T47D (cell line): ENCODE measurements around the gene NEK6.
A peak's percentile ranks its signal among the peaks of the same experiment; 100 is the strongest.

Experiments
- DNase-seq, 2 experiments: peaks; one replicate each; pipeline versions ENCODE4 v3.0.0 to v3.0.0-alpha.2; 2011 to 2012; ENCODE audit warnings: low read depth in 1 of 2, low spot score in 1 of 2
- JUND ChIP-seq: IDR thresholded peaks from 2 replicates; pipeline ENCODE4 v1.6.1; 2012; ENCODE audit warnings: low read depth
- in situ Hi-C: cut with HindIII; loops from 2 replicates; pipeline ENCODE4 v1.10.0; 2016; ENCODE audit warnings: low sequenced_read_pairs, low pct_unique_long_range_greater_than_20kb

Gene NEK6

DNA sequence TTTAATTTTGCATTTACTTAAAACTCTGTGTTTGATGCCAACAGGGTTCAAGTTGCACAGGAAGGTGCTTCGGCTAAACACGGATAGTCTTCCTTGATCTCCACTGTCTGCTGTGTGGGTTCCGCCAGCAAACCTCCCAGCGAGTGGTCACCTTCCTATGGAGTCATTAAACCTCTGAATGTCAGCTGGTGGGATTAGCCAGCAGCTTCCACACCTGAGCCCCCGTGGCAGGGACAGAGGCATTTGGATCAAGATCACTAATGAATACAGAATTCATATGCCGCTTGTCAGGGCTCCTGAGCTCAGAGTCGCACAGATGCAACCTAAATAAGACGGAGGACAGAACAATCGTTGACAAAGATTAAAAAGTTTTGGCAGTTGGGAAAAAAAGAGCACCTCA, 118.0 kb downstream of the NEK6 start:
- in situ Hi-C loops, result no loop called here
- no peak for TF ChIP-seq JUND
- DNase-seq, result no peak

DNA sequence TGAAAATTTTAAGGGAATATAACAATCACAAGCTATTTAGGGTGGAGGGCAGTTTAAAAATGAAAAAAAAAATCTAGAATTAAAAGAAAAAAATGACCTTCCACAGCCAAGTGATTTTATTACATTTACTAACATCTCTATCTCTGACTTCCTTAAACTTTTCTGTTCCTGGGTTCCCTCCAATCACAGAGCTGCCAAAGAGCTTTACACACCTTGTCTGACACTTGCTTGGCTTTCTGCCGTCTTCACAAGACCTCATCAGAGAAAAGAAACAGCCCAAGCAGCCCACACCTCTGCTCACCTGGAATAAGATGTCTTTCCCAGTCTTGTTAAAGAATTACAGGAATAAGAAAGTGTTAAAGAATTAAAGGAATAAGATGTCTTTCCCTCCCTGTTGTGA, 118.6 kb downstream of the NEK6 start:
- in situ Hi-C loops, result no loop called here
- no peak for TF ChIP-seq JUND
- DNase-seq, result no peak

GRCh38 chr9:124377551-124378406, 120.0 kb downstream of the NEK6 start:
- TF ChIP-seq JUND, result no peak
- in situ Hi-C loops, result no loop called here
- no peak for DNase-seq

DNA sequence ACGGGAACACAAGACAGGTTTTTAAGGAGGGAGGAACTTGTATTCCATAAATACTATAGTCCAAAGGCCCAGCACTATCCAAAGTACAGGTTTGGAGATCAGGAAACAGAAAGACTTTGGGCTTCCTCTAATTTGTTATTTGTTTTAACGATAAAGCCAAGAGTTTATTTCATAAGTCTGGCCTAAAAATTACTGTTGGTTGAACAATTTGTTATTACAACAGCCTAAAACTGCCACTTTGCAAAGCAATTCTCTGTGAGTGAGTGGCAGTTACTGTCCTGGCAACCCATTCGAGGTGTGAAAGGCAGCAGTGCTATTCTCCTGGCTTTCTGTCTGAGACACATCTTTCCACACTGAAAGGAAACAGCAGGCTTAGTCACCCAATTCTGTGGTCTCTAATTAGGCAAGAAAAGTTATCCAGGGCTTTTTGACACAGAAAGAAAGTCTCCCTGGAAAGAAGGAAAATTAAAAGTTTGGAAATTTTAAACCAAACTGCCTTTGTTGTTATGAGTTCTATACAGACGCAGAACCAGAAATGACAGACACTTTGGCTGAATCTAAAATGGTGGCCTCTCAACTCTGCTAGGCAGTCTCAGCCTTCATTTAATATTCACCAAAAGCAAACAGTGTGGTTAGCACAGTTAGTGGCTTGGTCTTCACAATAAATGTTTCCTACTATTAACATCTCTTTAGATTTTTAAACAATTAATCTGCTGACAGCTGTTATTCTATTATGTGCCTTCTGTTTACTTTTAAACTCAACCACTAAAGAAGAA, 123.6 kb downstream of the NEK6 start:
- no peak for TF ChIP-seq JUND
- no peak for DNase-seq
- in situ Hi-C loops, result no loop called here

DNA sequence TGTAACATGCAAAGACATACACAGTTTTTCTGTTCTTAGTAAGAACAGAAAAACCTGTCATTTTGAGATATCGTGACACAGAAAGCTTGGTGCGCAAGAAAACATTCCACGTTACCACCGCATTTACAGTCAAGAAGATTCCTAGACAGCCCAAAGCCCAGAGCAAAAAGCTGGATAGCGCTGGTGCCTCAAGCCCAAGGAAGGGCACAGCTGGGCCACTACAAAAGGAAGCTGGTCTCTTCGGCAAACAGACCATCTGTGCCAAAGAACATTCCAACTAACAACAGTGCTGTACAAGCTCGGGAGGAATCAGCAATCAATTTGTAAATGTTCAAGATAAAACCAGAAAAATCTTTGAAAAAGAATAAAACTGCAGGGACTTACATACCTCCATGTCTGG, 126.5 kb downstream of the NEK6 start:
- no peak for TF ChIP-seq JUND
- DNase-seq, result no peak
- in situ Hi-C loops, result no loop called here

DNA sequence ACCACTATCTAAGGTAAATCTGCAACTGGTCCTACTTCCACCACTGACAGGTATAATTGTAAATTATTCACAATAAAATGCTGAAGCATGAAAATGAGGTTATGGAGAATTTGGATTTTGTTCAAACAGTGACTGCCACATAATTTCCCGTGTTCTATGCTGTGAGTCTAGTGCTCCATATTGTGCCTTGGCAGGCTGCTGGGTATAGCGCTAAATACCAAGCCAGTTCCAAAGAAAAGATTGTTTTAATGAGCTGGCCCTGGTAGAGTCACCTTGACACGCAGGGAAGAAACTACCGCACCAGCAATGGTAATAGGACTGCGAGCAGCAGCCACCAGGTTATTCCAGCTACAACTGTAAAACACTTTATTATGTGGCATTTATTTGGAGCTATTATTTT, 127.1 kb downstream of the NEK6 start:
- no peak for TF ChIP-seq JUND
- no peak for DNase-seq
- in situ Hi-C loops, result no loop called here

GRCh38 chr9:124385623-124386022, 127.9 kb downstream of the NEK6 start:
- in situ Hi-C loops, result no loop called here
- no peak for TF ChIP-seq JUND
- DNase-seq, result no peak

DNA sequence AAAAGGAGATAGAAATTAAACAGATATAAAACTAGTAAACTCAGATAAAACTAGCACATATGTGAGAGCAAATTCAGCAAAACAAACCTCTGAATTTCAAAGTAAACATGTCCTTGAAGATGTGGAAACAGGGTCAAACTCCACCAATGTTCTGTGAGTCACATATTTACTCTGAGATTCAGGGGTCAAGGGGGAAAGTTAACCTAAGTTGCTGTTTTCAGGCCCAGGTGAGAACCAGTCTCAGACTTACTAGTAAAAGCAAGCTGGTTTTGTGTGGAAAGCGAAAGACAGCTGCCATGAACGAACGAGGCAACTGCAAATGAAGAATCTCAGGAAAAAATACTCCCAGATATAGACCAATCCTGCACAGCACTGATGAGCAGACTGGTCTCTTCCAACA, 128.5 kb downstream of the NEK6 start:
- no peak for TF ChIP-seq JUND
- in situ Hi-C loops, result no loop called here
- no peak for DNase-seq

- in situ Hi-C loops, result no loop called here
- no peak for DNase-seq
- no peak for TF ChIP-seq JUND
Observed at GRCh38 chr9:124388275-124389048, 130.7 kb downstream of the NEK6 start.

GRCh38 chr9:124389146-124389939, 131.6 kb downstream of the NEK6 start:
- DNase-seq, result no peak
- in situ Hi-C loops, result no loop called here
- no peak for TF ChIP-seq JUND

GRCh38 chr9:124390794-124391658, 133.3 kb downstream of the NEK6 start:
- peak in 1 of 2 experiments; percentile 25 for DNase-seq
- in situ Hi-C loops, result no loop called here
- no peak for TF ChIP-seq JUND
